Measurements from ENCODE around the gene NECTIN2.

GRCh38 chr19:44879309-44880065 is 33.4 kb downstream of the NECTIN2 start:
- TF ChIP-seq CTCF (IDR thresholded peaks at IDR 0.05 in 2 of 3, conservative IDR thresholded peaks at IDR 0.05 in 1 of 3; ENCODE audit: borderline replicate concordance in 1 of 3, insufficient read depth in 1 of 3, low read depth in 2 of 3, low read length in 2 of 3), result no peak
- no peak for TF ChIP-seq EZH2 (IDR thresholded peaks at IDR 0.05)
